GM12878 (cell line): Measurements from ENCODE around the gene CSNK1G1. TPM values are rescaled to one million over a fixed set of nuclear protein-coding genes. Genes with fewer than 3 reads are reported as not detected.

Experiments used
- ATF3 ChIP-seq: IDR thresholded peaks from 2 replicates; pipeline ENCODE4 v1.6.1; 2011; ENCODE audit warnings: low read depth, mild to moderate bottlenecking, low read length, moderate library complexity, borderline replicate concordance; ENCODE audit errors: extremely low read depth
- CREB1 ChIP-seq: IDR thresholded peaks from 2 replicates; pipeline ENCODE4 v1.6.1; 2012; ENCODE audit warnings: low read depth, mild to moderate bottlenecking, inconsistent platforms
- MXI1 ChIP-seq: fragments of 150-350 bp; IDR thresholded peaks from 2 replicates; pipeline ENCODE4 v1.6.1; 2011; ENCODE audit warnings: low read depth, mild to moderate bottlenecking, inconsistent platforms, low read length, improper control_type of control experiment
- NRF1 ChIP-seq: conservative IDR thresholded peaks from 2 replicates; pipeline ENCODE4 v1.6.1; 2011; ENCODE audit warnings: mild to moderate bottlenecking, low read depth, low read length, improper control_type of control experiment
- RAD21 ChIP-seq: IDR thresholded peaks from 2 replicates; pipeline ENCODE4 v1.6.1; 2011; ENCODE audit warnings: mild to moderate bottlenecking, low read depth, low read length, moderate library complexity; ENCODE audit not compliant: insufficient read depth
- RAD51 ChIP-seq: fragments of 450-650 bp; IDR thresholded peaks from 2 replicates; pipeline ENCODE4 v1.6.1; 2016; ENCODE audit warnings: moderate library complexity, mild to moderate bottlenecking, inconsistent platforms
- REST ChIP-seq: IDR thresholded peaks from 2 replicates; pipeline ENCODE4 v1.6.1; 2012; ENCODE audit warnings: mild to moderate bottlenecking, low read depth, low read length
- YBX1 ChIP-seq: fragments of 450-650 bp; IDR thresholded peaks from 2 replicates; pipeline ENCODE4 v1.6.1; 2016; ENCODE audit warnings: antibody characterized with exemption
- ZBTB33 ChIP-seq: fragments of 450-650 bp; IDR thresholded peaks from 2 replicates; pipeline ENCODE4 v1.6.1; 2017; ENCODE audit warnings: mild to moderate bottlenecking
- polyA plus RNA-seq, 11 experiments: library from polyadenylated mRNA; depleted of rRNA in 4 of 11; unstranded in 6 of 11; stranded (reverse) in 5 of 11; fragments of >200 nt; fragmentation: Nextera tagmentation in 4 of 11; fragmentation: Illumina TruSeq in 1 of 11; extraction: Ambion mirVana in 4 of 11; extraction: Trizol in 1 of 11; gene quantifications; 1 replicate in 1 of 11; 2 replicates in 10 of 11; pipeline versions ENCODE4 v1.2.1 to v1.2.3, GENCODE V29; 2011 to 2016; ENCODE audit warnings: inconsistent platforms in 2 of 11, missing spikeins in 2 of 11, low read depth in 1 of 11
- total RNA-seq, 4 experiments: library from RNA; depleted of rRNA in 3 of 4; stranded (reverse); fragments of >200 nt in 3 of 4; fragmentation: Illumina TruSeq in 1 of 4; extraction: Trizol in 1 of 4; gene quantifications; 2 replicates each; pipeline versions ENCODE4 v1.2.1 to v1.2.3, GENCODE V29; 2013 to 2021

Gene CSNK1G1
- total and polyA plus RNA-seq, 10 of the 15 experiments (the other 5 are each of a cell fraction or from before 2014, with no cell fraction given): 6.1 to 23.4 (median 15.3) TPM

- no peak for TF ChIP-seq REST
- TF ChIP-seq MXI1: no peak
- TF ChIP-seq YBX1: no peak
- no peak for TF ChIP-seq RAD21
- TF ChIP-seq NRF1: no peak
- no peak for TF ChIP-seq CREB1
- no peak for TF ChIP-seq ATF3
- no peak for TF ChIP-seq RAD51
- TF ChIP-seq ZBTB33: no peak
Observed at GRCh38 chr15:64213646-64214045, 142.3 kb downstream of the CSNK1G1 start (continued).
